GM12872 (cell line): ENCODE data around the gene TOP2A.

ENCODE experiments used
- CTCF ChIP-seq: IDR thresholded peaks from 3 replicates; pipeline ENCODE4 v1.5.1; 2011; ENCODE audit warnings: low read depth, mild to moderate bottlenecking, low read length, moderate library complexity; ENCODE audit not compliant: insufficient read depth

Gene TOP2A

GRCh38 chr17:40462343-40463121 lies 44.8 kb upstream of the TOP2A start:
- TF ChIP-seq CTCF = no peak

GRCh38 chr17:40461732-40462342 lies 44.1 kb upstream of the TOP2A start:
- TF ChIP-seq CTCF = no peak

GRCh38 chr17:40460968-40461731 lies 43.5 kb upstream of the TOP2A start:
- TF ChIP-seq CTCF = no peak

DNA sequence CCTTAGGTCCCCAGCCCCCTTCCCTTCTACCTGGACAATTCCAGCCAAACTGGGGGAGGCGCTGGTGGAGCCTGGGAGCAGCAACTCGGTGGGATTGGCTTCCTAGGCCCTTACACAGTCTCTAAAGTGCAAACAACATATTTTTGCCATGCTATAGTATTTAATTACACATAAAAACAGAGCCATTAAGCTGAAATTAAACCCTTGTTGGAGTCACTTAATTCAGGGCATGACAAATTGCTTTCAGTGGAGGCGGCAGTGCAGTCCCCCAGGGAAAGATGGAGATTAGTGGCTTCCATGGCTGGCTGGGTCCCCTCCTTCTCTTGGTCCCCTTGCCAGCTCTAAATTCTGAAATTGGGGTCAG lies 42.9 kb upstream of the TOP2A start:
- TF ChIP-seq CTCF = no peak

DNA sequence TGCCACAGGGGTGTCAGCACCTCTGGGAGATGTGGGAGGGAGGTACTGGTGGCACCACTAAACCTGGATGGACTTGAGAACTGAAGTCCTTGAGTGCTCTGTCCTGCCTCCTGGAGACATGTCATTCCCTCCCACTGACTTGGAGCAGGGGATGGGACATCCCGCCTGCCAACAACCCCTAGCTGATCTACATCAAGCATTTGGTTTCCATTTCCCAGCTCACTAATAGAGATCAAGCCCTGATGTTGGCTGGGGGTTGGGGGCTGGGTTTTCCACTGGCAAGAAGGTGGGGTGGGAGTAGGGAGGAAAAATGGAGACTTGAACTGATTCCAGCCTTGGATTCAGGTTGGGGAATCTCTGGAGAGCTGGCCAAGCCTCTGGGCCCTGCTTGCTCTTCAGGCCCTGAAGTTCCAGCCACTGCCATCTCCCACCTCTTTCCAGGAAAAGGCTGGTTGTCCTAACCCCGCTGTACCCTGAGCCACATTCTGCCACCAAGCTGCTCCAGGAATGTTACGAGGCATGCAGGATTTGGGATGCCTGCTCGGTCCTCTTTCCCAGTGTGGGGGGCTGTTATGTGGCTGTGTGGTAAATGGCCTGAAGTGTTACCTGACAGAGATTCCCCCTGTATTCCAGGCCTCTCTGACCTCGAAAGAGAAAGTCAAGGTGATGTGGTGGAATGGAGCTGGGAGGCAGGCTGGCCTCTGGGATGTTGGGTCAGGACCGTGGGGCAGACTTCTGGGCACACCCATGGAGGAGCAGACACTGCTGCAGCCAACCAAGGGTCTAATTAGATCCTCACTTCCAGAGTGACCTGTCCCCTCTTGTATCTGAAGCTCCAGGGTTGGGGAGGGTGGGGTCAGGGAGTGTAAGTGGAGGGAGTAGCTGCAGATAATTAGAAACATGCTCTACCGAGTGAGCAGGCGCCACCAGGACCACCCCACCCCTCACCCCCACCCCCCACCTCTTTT lies 42.2 kb upstream of the TOP2A start:
- no peak for TF ChIP-seq CTCF

DNA sequence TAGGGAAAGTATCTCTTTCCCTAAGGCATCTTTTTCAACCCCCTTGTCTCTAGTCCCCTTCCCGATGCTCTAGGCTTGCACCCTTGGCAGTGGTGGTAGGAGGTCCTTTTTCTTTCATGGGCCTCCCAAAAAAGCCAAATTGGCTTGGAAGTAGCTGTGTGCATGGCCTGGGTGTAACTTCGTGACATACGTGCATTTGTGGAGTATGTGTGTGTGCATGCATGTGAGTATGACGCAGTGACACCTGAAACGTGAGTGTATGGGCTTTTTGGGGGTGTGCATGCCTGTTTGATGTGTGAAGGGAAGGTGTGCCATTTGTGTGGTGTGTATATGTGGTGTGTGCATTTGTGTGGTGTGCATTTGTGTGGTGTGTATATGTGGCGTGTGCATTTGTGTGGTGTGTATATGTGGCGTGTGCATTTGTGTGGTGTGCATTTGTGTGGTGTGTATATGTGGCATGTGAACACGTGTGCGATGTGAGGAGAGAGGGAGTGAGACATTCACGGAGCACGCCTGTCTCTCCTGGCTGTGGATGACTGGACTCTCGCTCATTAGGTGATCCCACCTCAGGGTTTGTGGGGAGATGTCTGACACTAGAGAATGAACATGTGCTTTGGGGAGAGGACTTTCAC lies 41.3 kb upstream of the TOP2A start:
- TF ChIP-seq CTCF = no peak
